ENCODE data around the gene CTIF. TPM values are rescaled to one million over a fixed set of nuclear protein-coding genes. Genes with fewer than 3 reads are reported as not detected.

CTIF gene
- total and polyA plus RNA-seq, 4 experiments from 2014 or later: 5.2 to 6.5 TPM; not detected in 2

DNA sequence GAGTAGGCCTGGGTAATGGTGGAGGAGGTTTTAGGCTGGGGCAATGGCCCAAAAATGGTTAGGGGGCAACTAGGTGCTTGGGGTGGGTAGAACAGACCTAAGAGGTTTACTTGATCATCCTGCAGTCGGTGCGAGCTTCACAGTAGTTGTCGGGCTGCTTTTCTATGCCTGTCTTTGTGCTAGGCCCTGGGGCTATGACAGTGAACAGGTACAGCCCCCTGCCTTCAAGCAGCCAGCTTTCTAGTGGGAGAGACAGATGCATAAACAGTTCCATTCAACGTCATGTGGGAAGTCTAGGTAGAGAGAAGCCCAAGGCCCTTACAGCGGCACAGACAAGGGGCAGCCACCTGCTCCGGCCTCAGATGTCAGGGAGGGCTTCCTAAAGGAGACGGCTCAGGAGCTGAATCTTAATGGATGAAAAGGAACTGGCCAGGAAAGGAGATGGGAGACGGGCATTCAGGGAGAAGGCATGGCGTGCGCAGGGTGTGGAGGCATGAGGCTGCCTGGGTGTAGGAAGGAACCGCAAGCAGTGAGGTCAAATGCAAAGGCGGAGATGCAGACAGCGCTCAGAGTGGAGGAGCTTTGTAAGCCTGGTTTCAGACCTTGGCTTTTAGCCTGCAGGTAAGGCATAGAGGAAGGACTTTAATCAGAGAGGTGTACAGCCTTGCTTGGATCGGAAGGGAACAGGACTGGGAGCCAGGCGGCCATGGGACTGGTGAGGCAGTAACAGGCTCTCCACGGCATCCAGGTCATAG is 6.0 kb downstream of the CTIF start:
- H3K4me1 ChIP-seq (ENCODE audit: insufficient read depth, low read length): no peaks in the 10 kb centered on the region
- Mint-ChIP-seq H3K4me3 (no peak overlapping the region), H3K4me1 (peaks cover 0 to 11% (median 5%) of the 10 kb centered on the region in 4 donors), H3K27me3 (peaks cover 0 to 3% of the 10 kb centered on the region in 2 donors), H3K9me3 (no peaks in the 10 kb centered on the region), H3K27ac (no peak overlapping the region), H3K36me3 (no peaks in the 10 kb centered on the region)
- H3K36me3 ChIP-seq (ENCODE audit: insufficient read depth, low read length): no peaks in the 10 kb centered on the region
- no peaks in the 10 kb centered on the region for H3K27me3 ChIP-seq (ENCODE audit: insufficient read depth, low read length)
- no peak for DNase-seq
- ChIA-PET POLR2A (ENCODE audit: partially characterized antibody) (no interaction called here), CTCF (ENCODE audit: partially characterized antibody) (no interaction called here)
- H3K27ac ChIP-seq (ENCODE audit: low read depth, low read length): no peak overlapping the region
- H3K4me3 ChIP-seq (ENCODE audit: low read length in 2 of 2): no peak overlapping the region
- H3K9me3 ChIP-seq (ENCODE audit: control insufficient read depth in 1 of 2, low read length in 2 of 2): no peaks in the 10 kb centered on the region
- intact Hi-C loops (cut with micrococcal nuclease): no loop called here

- Histone ChIP-seq H3K4me1 (ENCODE audit: insufficient read depth, low read length) (no peaks in the 10 kb centered on the region), H3K4me3 (ENCODE audit: low read length in 2 of 2) (no peak overlapping the region), H3K27me3 (ENCODE audit: insufficient read depth, low read length) (no peaks in the 10 kb centered on the region), H3K27ac (ENCODE audit: low read depth, low read length) (no peak overlapping the region), H3K36me3 (ENCODE audit: insufficient read depth, low read length) (no peaks in the 10 kb centered on the region), H3K9me3 (ENCODE audit: control insufficient read depth in 1 of 2, low read length in 2 of 2) (no peaks in the 10 kb centered on the region)
- ChIA-PET POLR2A (ENCODE audit: partially characterized antibody) (no interaction called here), CTCF (ENCODE audit: partially characterized antibody) (no interaction called here)
- Mint-ChIP-seq H3K27ac (no peak overlapping the region), H3K4me3 (no peak overlapping the region), H3K27me3 (peaks cover 0 to 3% of the 10 kb centered on the region in 2 donors), H3K36me3 (no peaks in the 10 kb centered on the region), H3K4me1 (peaks cover 0 to 11% (median 5%) of the 10 kb centered on the region in 4 donors), H3K9me3 (no peaks in the 10 kb centered on the region)
- DNase-seq: no peak
- intact Hi-C loops (cut with micrococcal nuclease): no loop called here
These were observed 7.0 kb downstream of the CTIF start for GRCh38 chr18:48545757-48546321.

DNA sequence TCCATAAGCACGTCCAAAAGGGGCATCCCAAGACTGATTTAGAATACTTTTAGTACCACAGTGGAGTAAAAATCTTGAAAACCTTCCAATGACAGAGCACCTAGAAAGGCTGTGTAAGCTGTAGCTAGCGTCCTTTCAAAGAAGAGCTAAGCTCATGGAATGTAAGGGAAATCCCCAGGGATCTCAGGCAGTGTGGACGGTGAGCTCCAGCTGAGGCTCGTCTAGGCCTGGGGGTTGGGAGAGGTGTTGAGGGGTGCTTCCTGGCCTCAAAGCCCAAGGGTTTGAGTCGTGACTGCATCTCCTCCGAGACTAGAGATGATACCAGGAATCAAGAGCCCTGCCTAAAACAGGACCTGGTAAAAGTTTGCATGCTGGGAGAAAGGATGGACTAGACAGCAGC is 7.6 kb downstream of the CTIF start:
- Histone ChIP-seq H3K4me3 (ENCODE audit: low read length in 2 of 2) (no peak overlapping the region), H3K4me1 (ENCODE audit: insufficient read depth, low read length) (no peaks in the 10 kb centered on the region), H3K27me3 (ENCODE audit: insufficient read depth, low read length) (no peaks in the 10 kb centered on the region), H3K36me3 (ENCODE audit: insufficient read depth, low read length) (no peaks in the 10 kb centered on the region), H3K27ac (ENCODE audit: low read depth, low read length) (no peak overlapping the region), H3K9me3 (ENCODE audit: control insufficient read depth in 1 of 2, low read length in 2 of 2) (no peaks in the 10 kb centered on the region)
- H3K36me3 Mint-ChIP-seq: no peaks in the 10 kb centered on the region
- H3K4me3 Mint-ChIP-seq: no peak overlapping the region
- intact Hi-C loops (cut with micrococcal nuclease): no loop called here
- POLR2A ChIA-PET (ENCODE audit: partially characterized antibody): no interaction called here
- no peak overlapping the region for H3K27ac Mint-ChIP-seq
- no peak for DNase-seq
- peaks cover 0 to 10% (median 4%) of the 10 kb centered on the region in 4 donors for H3K4me1 Mint-ChIP-seq
- peaks cover 0 to 2% of the 10 kb centered on the region in 2 donors for H3K27me3 Mint-ChIP-seq
- CTCF ChIA-PET (ENCODE audit: partially characterized antibody): no interaction called here
- H3K9me3 Mint-ChIP-seq: no peaks in the 10 kb centered on the region

DNA sequence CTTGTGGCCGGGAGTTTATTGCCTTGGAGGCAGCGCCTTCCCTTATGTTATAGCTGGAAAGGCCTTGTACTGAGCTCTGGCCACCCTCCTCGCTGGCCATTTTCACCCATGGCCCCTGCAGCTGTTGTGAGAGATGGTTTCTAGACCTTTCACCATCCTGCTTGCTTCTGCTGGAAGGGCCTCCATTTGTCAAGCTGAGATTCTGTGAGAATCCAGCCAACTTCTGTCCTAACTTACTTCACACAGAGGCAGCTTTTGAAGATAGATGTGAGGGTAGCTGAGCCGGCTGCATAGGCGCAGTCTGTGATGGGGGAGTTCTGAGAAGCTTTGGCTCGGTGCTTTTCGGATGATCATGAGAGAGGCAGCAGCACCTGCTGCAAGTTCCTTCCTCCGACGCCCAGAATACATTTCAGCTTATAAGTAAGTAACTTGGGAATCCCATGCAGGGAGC is 8.7 kb downstream of the CTIF start:
- no peaks in the 10 kb centered on the region for H3K4me1 ChIP-seq (ENCODE audit: insufficient read depth, low read length)
- POLR2A ChIA-PET (ENCODE audit: partially characterized antibody): no interaction called here
- H3K27me3 ChIP-seq (ENCODE audit: insufficient read depth, low read length): no peaks in the 10 kb centered on the region
- no peaks in the 10 kb centered on the region for H3K9me3 Mint-ChIP-seq
- H3K36me3 ChIP-seq (ENCODE audit: insufficient read depth, low read length): no peaks in the 10 kb centered on the region
- CTCF ChIA-PET (ENCODE audit: partially characterized antibody): no interaction called here
- no peak overlapping the region for H3K27ac Mint-ChIP-seq
- DNase-seq: no peak
- H3K27ac ChIP-seq (ENCODE audit: low read depth, low read length): no peak overlapping the region
- no peaks in the 10 kb centered on the region for H3K27me3 Mint-ChIP-seq
- H3K4me3 Mint-ChIP-seq: no peak overlapping the region
- no peak overlapping the region for H3K4me3 ChIP-seq (ENCODE audit: low read length in 2 of 2)
- intact Hi-C loops (cut with micrococcal nuclease): no loop called here
- H3K9me3 ChIP-seq (ENCODE audit: control insufficient read depth in 1 of 2, low read length in 2 of 2): no peaks in the 10 kb centered on the region
- H3K4me1 Mint-ChIP-seq: peaks cover 0 to 7% (median 0%) of the 10 kb centered on the region in 4 donors
- H3K36me3 Mint-ChIP-seq: no peaks in the 10 kb centered on the region

GRCh38 chr18:48548011-48548771 is 9.4 kb downstream of the CTIF start:
- Histone ChIP-seq H3K4me3 (ENCODE audit: low read length in 2 of 2) (no peak overlapping the region), H3K4me1 (ENCODE audit: insufficient read depth, low read length) (no peaks in the 10 kb centered on the region), H3K27me3 (ENCODE audit: insufficient read depth, low read length) (no peaks in the 10 kb centered on the region), H3K27ac (ENCODE audit: low read depth, low read length) (no peak overlapping the region), H3K36me3 (ENCODE audit: insufficient read depth, low read length) (no peaks in the 10 kb centered on the region), H3K9me3 (ENCODE audit: control insufficient read depth in 1 of 2, low read length in 2 of 2) (no peaks in the 10 kb centered on the region)
- Mint-ChIP-seq H3K36me3 (no peaks in the 10 kb centered on the region), H3K27ac (no peak overlapping the region), H3K4me1 (peaks cover 0 to 1% (median 0%) of the 10 kb centered on the region in 4 donors), H3K9me3 (no peaks in the 10 kb centered on the region), H3K27me3 (no peaks in the 10 kb centered on the region), H3K4me3 (no peak overlapping the region)
- no peak for DNase-seq
- intact Hi-C loops (cut with micrococcal nuclease): no loop called here
- POLR2A ChIA-PET (ENCODE audit: partially characterized antibody): no interaction called here
- CTCF ChIA-PET (ENCODE audit: partially characterized antibody): no interaction called here

- DNase-seq: no peak
- H3K27ac Mint-ChIP-seq: no peak overlapping the region
- CTCF ChIA-PET (ENCODE audit: partially characterized antibody): interaction anchor here (1.1 kb wide), 1 partner anchor 9 kb away, joined by 3 read pairs; no protein-coding TSS in a partner anchor
These were observed 10.1 kb downstream of the CTIF start for GRCh38 chr18:48548921-48549320.

GRCh38 chr18:48550101-48550729 is 11.4 kb downstream of the CTIF start:
- no peaks in the 10 kb centered on the region for H3K36me3 ChIP-seq (ENCODE audit: insufficient read depth, low read length)
- no peaks in the 10 kb centered on the region for H3K27me3 ChIP-seq (ENCODE audit: insufficient read depth, low read length)
- ChIA-PET POLR2A (ENCODE audit: partially characterized antibody) (no interaction called here), CTCF (ENCODE audit: partially characterized antibody) (no interaction called here)
- H3K27ac Mint-ChIP-seq: no peak overlapping the region
- no peaks in the 10 kb centered on the region for H3K9me3 ChIP-seq (ENCODE audit: control insufficient read depth in 1 of 2, low read length in 2 of 2)
- intact Hi-C loops (cut with micrococcal nuclease): no loop called here
- H3K27me3 Mint-ChIP-seq: no peaks in the 10 kb centered on the region
- no peaks in the 10 kb centered on the region for H3K4me1 Mint-ChIP-seq
- DNase-seq: no peak
- no peaks in the 10 kb centered on the region for H3K9me3 Mint-ChIP-seq
- no peak overlapping the region for H3K4me3 Mint-ChIP-seq
- H3K4me3 ChIP-seq (ENCODE audit: low read length in 2 of 2): no peak overlapping the region
- H3K36me3 Mint-ChIP-seq: no peaks in the 10 kb centered on the region
- H3K27ac ChIP-seq (ENCODE audit: low read depth, low read length): no peak overlapping the region
- H3K4me1 ChIP-seq (ENCODE audit: insufficient read depth, low read length): no peaks in the 10 kb centered on the region

More at GRCh38 chr18:48548921-48549320, 10.1 kb downstream of the CTIF start:
- intact Hi-C loops (cut with micrococcal nuclease): no loop called here
- Histone ChIP-seq H3K9me3 (ENCODE audit: control insufficient read depth in 1 of 2, low read length in 2 of 2) (no peaks in the 10 kb centered on the region), H3K27ac (ENCODE audit: low read depth, low read length) (no peak overlapping the region), H3K36me3 (ENCODE audit: insufficient read depth, low read length) (no peaks in the 10 kb centered on the region), H3K27me3 (ENCODE audit: insufficient read depth, low read length) (no peaks in the 10 kb centered on the region), H3K4me1 (ENCODE audit: insufficient read depth, low read length) (no peaks in the 10 kb centered on the region), H3K4me3 (ENCODE audit: low read length in 2 of 2) (no peak overlapping the region)
- H3K9me3 Mint-ChIP-seq: no peaks in the 10 kb centered on the region
- no peaks in the 10 kb centered on the region for H3K36me3 Mint-ChIP-seq
- POLR2A ChIA-PET (ENCODE audit: partially characterized antibody): no interaction called here
- H3K27me3 Mint-ChIP-seq: no peaks in the 10 kb centered on the region
- no peak overlapping the region for H3K4me3 Mint-ChIP-seq
- H3K4me1 Mint-ChIP-seq: no peaks in the 10 kb centered on the region

Measured in CD4-positive, alpha-beta memory T cell (primary cell).